ENCODE results near the gene TSHR. TPM values are rescaled to one million over a fixed set of nuclear protein-coding genes. Genes with fewer than 3 reads are reported as not detected.

Gene TSHR
- total and polyA plus RNA-seq, 2 of the 4 experiments (the other 2 are of a cell fraction), result not detected

DNA sequence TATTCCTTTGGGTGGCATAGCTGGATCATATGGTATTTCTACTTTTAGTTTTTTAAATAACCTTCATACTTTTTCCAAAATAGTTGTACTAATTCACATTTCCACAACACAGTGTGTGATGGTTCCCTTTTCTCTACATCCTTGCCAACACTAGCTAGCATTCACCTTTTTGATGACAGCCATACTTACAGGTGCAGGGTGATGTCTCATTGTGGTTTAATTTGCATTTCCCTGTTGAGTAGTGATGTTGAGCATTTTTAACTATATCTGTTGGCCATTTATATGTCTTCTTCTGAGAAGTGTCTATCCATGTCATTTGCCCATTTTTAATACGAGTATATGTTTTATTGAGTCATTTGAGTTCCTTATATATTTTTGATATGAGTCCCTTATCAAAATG is 96.1 kb downstream of the TSHR start:
- Histone ChIP-seq H4K20me1 (ENCODE audit: insufficient read depth, low read length) (no peaks in the 10 kb centered on the region), H3K4ac (ENCODE audit: low read depth, low read length) (no peak overlapping the region), H2AFZ (replicated peaks; ENCODE audit: low read length, poor library complexity) (no peak overlapping the region), H3K27ac (ENCODE audit: insufficient read depth, low read length) (no peak overlapping the region), H3K14ac (replicated peaks; ENCODE audit: low read depth, low read length) (no peak overlapping the region), H3K4me3 (ENCODE audit: insufficient read depth, low read depth, low read length) (no peak overlapping the region), H2BK15ac (ENCODE audit: low read depth, low read length) (no peak overlapping the region), H3K56ac (ENCODE audit: extremely low read depth, insufficient read depth, low read length) (no peak overlapping the region), H3K27me3 (ENCODE audit: control insufficient read depth, insufficient read depth, low read length) (no peaks in the 10 kb centered on the region), H3K9me3 (ENCODE audit: control insufficient read depth, insufficient read depth, low read length) (no peaks in the 10 kb centered on the region), H2BK120ac (ENCODE audit: low read depth, low read length) (no peak overlapping the region), H3K9ac (ENCODE audit: low read depth, low read length) (no peak overlapping the region), H4K5ac (ENCODE audit: low read depth, low read length) (no peak overlapping the region), H3K4me1 (ENCODE audit: control insufficient read depth, insufficient read depth, low read length) (no peaks in the 10 kb centered on the region), H3K9me1 (ENCODE audit: insufficient read depth, low read length) (no peaks in the 10 kb centered on the region), H2AK9ac (replicated peaks; ENCODE audit: low read depth, low read length, poor library complexity) (no peak overlapping the region), H4K91ac (ENCODE audit: insufficient read depth, low read depth, low read length) (no peak overlapping the region), H3K79me1 (ENCODE audit: low read depth in 1 of 2, low read length in 2 of 2) (no peaks in the 10 kb centered on the region), H2AK5ac (ENCODE audit: low read depth, low read length) (no peak overlapping the region), H3K23ac (ENCODE audit: low read depth, low read length) (no peak overlapping the region), H2BK20ac (ENCODE audit: low read depth, low read length) (no peak overlapping the region), H3K4me2 (ENCODE audit: low read depth, low read length) (no peak overlapping the region), H3K36me3 (ENCODE audit: control insufficient read depth, insufficient read depth, low read length) (no peaks in the 10 kb centered on the region), H4K8ac (ENCODE audit: low read depth in 2 of 2, low read length in 2 of 2) (no peak overlapping the region), H2BK5ac (ENCODE audit: low read depth, low read length, poor library complexity, severe bottlenecking) (no peak overlapping the region), H3K18ac (ENCODE audit: low read depth, low read length) (no peak overlapping the region)
- dilution Hi-C loops (cut with HindIII; ENCODE audit: low sequenced_read_pairs, unreplicated experiment), result no loop called here
- no peak for ATAC-seq (ENCODE audit: low read depth)
- POLR2A ChIA-PET (ENCODE audit: unreplicated experiment), result no interaction called here
- in situ Hi-C loops (cut with MboI; ENCODE audit: low sequenced_read_pairs), result no loop called here
- BruUV-seq (replicated peaks), result no TSS peak
- WGBS, 2 experiments (ENCODE audit: extremely low coverage in 2 of 2, insufficient read length in 1 of 2), result no CpG with 5 or more reads among the region's 1 CpG
- CTCF ChIA-PET, result no interaction called here
- TF ChIP-seq NFE2L2 (IDR thresholded peaks at IDR 0.05; ENCODE audit: low read depth, low read length) (no peak), BHLHE40 (IDR thresholded peaks at IDR 0.05; ENCODE audit: low read depth, low read length) (no peak), CEBPB (IDR thresholded peaks at IDR 0.05; ENCODE audit: low read depth, low read length) (no peak), MAZ (IDR thresholded peaks at IDR 0.05; ENCODE audit: borderline replicate concordance, low read depth, low read length) (no peak), RCOR1 (IDR thresholded peaks at IDR 0.05; ENCODE audit: insufficient replicate concordance, low read length) (no peak), MXI1 (IDR thresholded peaks at IDR 0.05; ENCODE audit: borderline replicate concordance, low read depth, low read length) (no peak), MAFK (IDR thresholded peaks at IDR 0.05; ENCODE audit: low read depth, low read length) (no peak), RFX5 (IDR thresholded peaks at IDR 0.05; ENCODE audit: low read depth, low read length) (no peak), CHD1 (IDR thresholded peaks at IDR 0.05; ENCODE audit: low read depth, low read length) (no peak), SMC3 (IDR thresholded peaks at IDR 0.05; ENCODE audit: low read depth, low read length) (no peak)
- TF ChIP-seq, protein P1, sequence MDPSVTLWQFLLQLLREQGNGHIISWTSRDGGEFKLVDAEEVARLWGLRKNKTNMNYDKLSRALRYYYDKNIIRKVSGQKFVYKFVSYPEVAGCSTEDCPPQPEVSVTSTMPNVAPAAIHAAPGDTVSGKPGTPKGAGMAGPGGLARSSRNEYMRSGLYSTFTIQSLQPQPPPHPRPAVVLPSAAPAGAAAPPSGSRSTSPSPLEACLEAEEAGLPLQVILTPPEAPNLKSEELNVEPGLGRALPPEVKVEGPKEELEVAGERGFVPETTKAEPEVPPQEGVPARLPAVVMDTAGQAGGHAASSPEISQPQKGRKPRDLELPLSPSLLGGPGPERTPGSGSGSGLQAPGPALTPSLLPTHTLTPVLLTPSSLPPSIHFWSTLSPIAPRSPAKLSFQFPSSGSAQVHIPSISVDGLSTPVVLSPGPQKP (IDR thresholded peaks at IDR 0.05; ENCODE audit: borderline replicate concordance, low read depth, low read length), result no peak
- TF ChIP-seq, protein P2, sequence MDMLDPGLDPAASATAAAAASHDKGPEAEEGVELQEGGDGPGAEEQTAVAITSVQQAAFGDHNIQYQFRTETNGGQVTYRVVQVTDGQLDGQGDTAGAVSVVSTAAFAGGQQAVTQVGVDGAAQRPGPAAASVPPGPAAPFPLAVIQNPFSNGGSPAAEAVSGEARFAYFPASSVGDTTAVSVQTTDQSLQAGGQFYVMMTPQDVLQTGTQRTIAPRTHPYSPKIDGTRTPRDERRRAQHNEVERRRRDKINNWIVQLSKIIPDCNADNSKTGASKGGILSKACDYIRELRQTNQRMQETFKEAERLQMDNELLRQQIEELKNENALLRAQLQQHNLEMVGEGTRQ (IDR thresholded peaks at IDR 0.05; ENCODE audit: low read depth, low read length), result no peak
- TF ChIP-seq, protein P3, sequence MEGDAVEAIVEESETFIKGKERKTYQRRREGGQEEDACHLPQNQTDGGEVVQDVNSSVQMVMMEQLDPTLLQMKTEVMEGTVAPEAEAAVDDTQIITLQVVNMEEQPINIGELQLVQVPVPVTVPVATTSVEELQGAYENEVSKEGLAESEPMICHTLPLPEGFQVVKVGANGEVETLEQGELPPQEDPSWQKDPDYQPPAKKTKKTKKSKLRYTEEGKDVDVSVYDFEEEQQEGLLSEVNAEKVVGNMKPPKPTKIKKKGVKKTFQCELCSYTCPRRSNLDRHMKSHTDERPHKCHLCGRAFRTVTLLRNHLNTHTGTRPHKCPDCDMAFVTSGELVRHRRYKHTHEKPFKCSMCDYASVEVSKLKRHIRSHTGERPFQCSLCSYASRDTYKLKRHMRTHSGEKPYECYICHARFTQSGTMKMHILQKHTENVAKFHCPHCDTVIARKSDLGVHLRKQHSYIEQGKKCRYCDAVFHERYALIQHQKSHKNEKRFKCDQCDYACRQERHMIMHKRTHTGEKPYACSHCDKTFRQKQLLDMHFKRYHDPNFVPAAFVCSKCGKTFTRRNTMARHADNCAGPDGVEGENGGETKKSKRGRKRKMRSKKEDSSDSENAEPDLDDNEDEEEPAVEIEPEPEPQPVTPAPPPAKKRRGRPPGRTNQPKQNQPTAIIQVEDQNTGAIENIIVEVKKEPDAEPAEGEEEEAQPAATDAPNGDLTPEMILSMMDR (conservative IDR thresholded peaks at IDR 0.05; ENCODE audit: low read depth, low read length), result no peak
- intact Hi-C loops (cut with micrococcal nuclease), result no loop called here
- DNase-seq, result no peak
